K562 (cell line): Measurements from ENCODE around the gene KLK2. TPM values are rescaled to one million over a fixed set of nuclear protein-coding genes. Genes with fewer than 3 reads are reported as not detected.

ENCODE experiments used
- ATAC-seq: fragments of 200-7000 bp; cut with Tn5 transposase; 3 replicates; pipeline ENCODE4 v1.9.1; 2020; ENCODE audit warnings: moderate library complexity
- BruUV-seq: library from RNA; stranded (reverse); fragments of 400-500 nt; replicated peaks from 2 replicates; lab custom pipeline; 2021; lab: Mats Ljungman, UMichigan
- CTCF ChIA-PET: fragments of 300-600 bp; formaldehyde crosslinking; extraction: SDS; loops from one replicate; lab custom pipeline; 2021; ENCODE audit warnings: low intra/inter-chr PET ratio; lab: Yijun Ruan, JAX
- POLR2A ChIA-PET: fragments of 300-600, 350-650 bp; sonication (Branson Sonifier 250); formaldehyde crosslinking; extraction: SDS; loops from one replicate; lab custom pipeline; 2021; ENCODE audit warnings: antibody characterized with exemption, inconsistent platforms; lab: Yijun Ruan, JAX
- DNase-seq, 4 experiments: peaks; one replicate each; pipeline versions ENCODE4 v3.0.0 to v3.0.0-alpha.2; 2011 to 2018; ENCODE audit warnings: low spot score in 3 of 4, mixed read lengths in 3 of 4; ENCODE audit errors: extremely low read depth in 1 of 4
- FAIRE-seq: peaks from 2 replicates; lab custom pipeline; 2011; peaks lifted over from hg19 to GRCh38; lab: Jason Lieb, UNC
- H2AFZ ChIP-seq: 2 replicates; pipeline ENCODE4 v1.6.0; 2011; ENCODE audit warnings: low read depth, low read length, control low read depth, inconsistent platforms
- H3K27ac ChIP-seq: fragments of 200-600 bp; 3 replicates; pipeline ENCODE4 v1.8.0; 2011; ENCODE audit warnings: low read depth, mild to moderate bottlenecking, control low read depth, inconsistent platforms, low read length, moderate library complexity, mixed read lengths; ENCODE audit errors: extremely low read depth
- H3K27me3 ChIP-seq, 2 experiments: fragments of 300-600 bp in 1 of 2; 2 replicates in 1 of 2; 3 replicates in 1 of 2; pipeline versions ENCODE4 v1.6.0 to v1.8.0; 2011; ENCODE audit warnings: inconsistent platforms in 2 of 2, low read length in 2 of 2, mild to moderate bottlenecking in 1 of 2, mixed read lengths in 1 of 2, moderate library complexity in 1 of 2; ENCODE audit not compliant: control insufficient read depth in 2 of 2, insufficient read depth in 2 of 2
- H3K36me3 ChIP-seq: fragments of 300-600 bp; 3 replicates; pipeline ENCODE4 v1.8.0; 2011; ENCODE audit warnings: mild to moderate bottlenecking, low read length, inconsistent platforms; ENCODE audit not compliant: control insufficient read depth, insufficient read depth
- H3K4me1 ChIP-seq, 2 experiments: fragments of 200-600 bp in 1 of 2; replicated peaks in 1 of 2; 2 replicates in 1 of 2; 3 replicates in 1 of 2; pipeline versions ENCODE4 v1.5.1 to v1.8.0; 2011; ENCODE audit warnings: inconsistent platforms in 2 of 2, low read length in 2 of 2, mild to moderate bottlenecking in 1 of 2, mixed read lengths in 1 of 2, moderate library complexity in 1 of 2; ENCODE audit not compliant: control insufficient read depth in 2 of 2, insufficient read depth in 2 of 2
- H3K4me2 ChIP-seq: 2 replicates; pipeline ENCODE4 v1.6.1; 2011; ENCODE audit warnings: low read length, control low read depth, inconsistent platforms, mixed read lengths; ENCODE audit not compliant: insufficient read depth
- H3K4me3 ChIP-seq: fragments of 200-600 bp; sonication (generic), shearing (Covaris generic); 2 replicates; pipeline ENCODE4 v1.5.1; 2016; ENCODE audit warnings: control low read depth, inconsistent platforms
- H3K79me2 ChIP-seq: fragments of 200-600 bp; 3 replicates; pipeline ENCODE4 v1.8.0; 2011; ENCODE audit warnings: low read length, inconsistent platforms; ENCODE audit not compliant: control insufficient read depth, insufficient read depth
- H3K9ac ChIP-seq, 2 experiments: 2 replicates each; pipeline versions ENCODE4 v1.6.0 to v1.6.1; 2011; ENCODE audit warnings: low read depth in 2 of 2, low read length in 2 of 2, control low read depth in 1 of 2, inconsistent platforms in 1 of 2, mild to moderate bottlenecking in 1 of 2, mixed read lengths in 1 of 2; ENCODE audit not compliant: insufficient read depth in 1 of 2
- H3K9me1 ChIP-seq: one replicate; pipeline ENCODE4 v1.6.0; 2011; ENCODE audit warnings: inconsistent platforms, mild to moderate bottlenecking, low read length, moderate library complexity; ENCODE audit not compliant: control insufficient read depth, insufficient read depth
- H3K9me3 ChIP-seq: replicated peaks from 2 replicates; pipeline ENCODE4 v1.5.1; 2011; ENCODE audit warnings: low read depth, low read length, inconsistent platforms; ENCODE audit not compliant: control insufficient read depth, insufficient read depth
- H4K20me1 ChIP-seq: replicated peaks from 2 replicates; pipeline ENCODE4 v1.6.1; 2011; ENCODE audit warnings: low read length, inconsistent platforms, mixed read lengths; ENCODE audit not compliant: control insufficient read depth, insufficient read depth
- CHD1 ChIP-seq: fragments of 200-600 bp; sonication (generic); IDR thresholded peaks from one replicate; pipeline ENCODE4 v1.6.1; 2012; ENCODE audit warnings: mild to moderate bottlenecking, moderate library complexity, low read length, inconsistent platforms
- EP400 ChIP-seq: fragments of 450-650 bp; IDR thresholded peaks from 2 replicates; pipeline ENCODE4 v1.6.1; 2017; ENCODE audit warnings: antibody characterized with exemption, mild to moderate bottlenecking, moderate library complexity
- HNRNPLL ChIP-seq: fragments of 200-400 bp; formaldehyde crosslinking; IDR thresholded peaks from 2 replicates; pipeline ENCODE4 v1.6.1; 2017; ENCODE audit warnings: low read length, low read depth, mild to moderate bottlenecking; ENCODE audit not compliant: poor library complexity, severe bottlenecking
- LCOR ChIP-seq: sonication (generic); formaldehyde crosslinking; IDR thresholded peaks from 2 replicates; pipeline ENCODE4 v1.8.0; 2022; ENCODE audit warnings: mild to moderate bottlenecking, missing genetic modification reagents
- MYBL2 ChIP-seq, 2 experiments: fragments of 450-650 bp in 1 of 2; sonication (generic) in 1 of 2; formaldehyde crosslinking in 1 of 2; IDR thresholded peaks; 2 replicates each; pipeline versions ENCODE4 v1.6.1 to v1.8.1; 2017 to 2022; ENCODE audit warnings: borderline replicate concordance in 1 of 2, inconsistent platforms in 1 of 2, low read depth in 1 of 2, mild to moderate bottlenecking in 1 of 2, missing genetic modification reagents in 1 of 2, moderate library complexity in 1 of 2
- NCOA2 ChIP-seq, 2 experiments: fragments of 450-650 bp; IDR thresholded peaks; 2 replicates each; pipeline ENCODE4 v1.6.1; 2018; ENCODE audit warnings: mild to moderate bottlenecking in 2 of 2, moderate library complexity in 1 of 2; ENCODE audit not compliant: partially characterized antibody in 2 of 2
- RBM17 ChIP-seq: fragments of 200-400 bp; formaldehyde crosslinking; IDR thresholded peaks from 2 replicates; pipeline ENCODE4 v1.6.1; 2017; ENCODE audit warnings: low read depth, mild to moderate bottlenecking, low read length, borderline replicate concordance
- SMC3 ChIP-seq: conservative IDR thresholded peaks from 2 replicates; pipeline ENCODE4 v1.6.1; 2011; ENCODE audit warnings: low read depth, low read length, improper control_type of control experiment; ENCODE audit not compliant: insufficient read depth
- STAT5A ChIP-seq: IDR thresholded peaks from 2 replicates; pipeline ENCODE4 v1.6.1; 2012; ENCODE audit warnings: low read length, inconsistent platforms, borderline replicate concordance
- TFAM ChIP-seq: fragments of 250-450 bp; sonication (Bioruptor Pico); conservative IDR thresholded peaks from 2 replicates; pipeline ENCODE4 v1.5.0; 2021; ENCODE audit warnings: mild to moderate bottlenecking, moderate library complexity
- ZFPM2 ChIP-seq: fragments of 250-450 bp; sonication (Bioruptor Pico); IDR thresholded peaks from 2 replicates; pipeline ENCODE4 v1.5.1; 2022; ENCODE audit warnings: mild to moderate bottlenecking
- ZNF354B ChIP-seq: fragments of 250-450 bp; sonication (Bioruptor Pico); IDR thresholded peaks from 2 replicates; pipeline ENCODE4 v1.4.0; 2020
- WGBS: fragments of 100-300 bp; shearing (Covaris generic); methylation state at CpG from one replicate; pipeline ENCODE4 v1.1.6; 2016; ENCODE audit warnings: low coverage, mixed read lengths; ENCODE audit not compliant: insufficient coverage; ENCODE audit errors: missing lambda C conversion rate; 5-methylcytosine and 5-hydroxymethylcytosine counted together
- in situ Hi-C: fragments of 300-500 bp; cut with MboI; formaldehyde crosslinking; loops from 4 replicates; pipeline ENCODE4 v1.15.0; 2018; ENCODE audit warnings: inconsistent platforms, mixed read lengths
- intact Hi-C: fragments of 100-400 bp; cut with micrococcal nuclease; formaldehyde crosslinking; loops from 2 replicates; pipeline ENCODE4 v1.14.2; 2022
- polyA plus RNA-seq, 8 experiments: library from polyadenylated mRNA; depleted of rRNA in 4 of 8; stranded (reverse) in 5 of 8; unstranded in 3 of 8; fragments of >200 nt; fragmentation: Nextera tagmentation in 2 of 8; fragmentation: Illumina TruSeq in 1 of 8; extraction: Ambion mirVana in 2 of 8; extraction: Trizol in 1 of 8; gene quantifications; 2 replicates each; pipeline versions ENCODE4 v1.2.1 to v1.2.3, GENCODE V29; 2011 to 2014; ENCODE audit warnings: inconsistent platforms in 1 of 8, missing spikeins in 1 of 8
- total RNA-seq, 7 experiments: library from RNA; depleted of rRNA in 6 of 7; stranded (reverse); fragments of >200 nt in 6 of 7; fragmentation: Illumina TruSeq in 2 of 7; extraction: Trizol in 2 of 7; gene quantifications; 2 replicates each; pipeline versions ENCODE4 v1.2.1 to v1.2.3, GENCODE V29; 2011 to 2021; ENCODE audit warnings: low replicate concordance in 1 of 7
- TF ChIP-seq, protein P1 (sequence below), 2 experiments: fragments of 450-650 bp in 1 of 2; IDR thresholded peaks; 2 replicates each; pipeline ENCODE4 v1.6.1; 2011 to 2017; ENCODE audit warnings: low read depth in 2 of 2, antibody characterized with exemption in 1 of 2, borderline replicate concordance in 1 of 2, low read length in 1 of 2, mild to moderate bottlenecking in 1 of 2, mixed read lengths in 1 of 2; ENCODE audit not compliant: control insufficient read depth in 1 of 2

The KLK2 gene
- total and polyA plus RNA-seq, 9 of the 15 experiments (the other 6 are each of a cell fraction or from before 2014, with no cell fraction given): 0.11 to 0.47 (median 0.23) TPM; not detected in 1

- TF ChIP-seq MYBL2 (IDR thresholded peaks at IDR 0.05; ENCODE audit: low read depth) (no peak), MYBL2 (CRISPR knock-in tag; IDR thresholded peaks at IDR 0.05; ENCODE audit: borderline replicate concordance) (no peak), RBM17 (no peak), SMC3 (no peak)
Measured at GRCh38 chr19:50861010-50861409, 12.2 kb upstream of the KLK2 start (continued).

- 0 out of 2 replicates have a peak, but pooled peaks cover 3% of the 10 kb centered on the region for H4K20me1 ChIP-seq
- H3K79me2 ChIP-seq: no peaks in the 10 kb centered on the region
- intact Hi-C loops: no loop called here
- H3K27ac ChIP-seq: no peak overlapping the region
- 2% methylated on average over 7 of the region's 7 CpGs for WGBS
- in situ Hi-C loops: no loop called here
- H3K9me1 ChIP-seq: no peaks in the 10 kb centered on the region
- ATAC-seq: no peak
- no peak overlapping the region for H2AFZ ChIP-seq
- H3K4me1 ChIP-seq: peaks cover 0 to 4% of the 10 kb centered on the region in 2 experiments; a peak in 2 of 5 replicates
- no peak overlapping the region for H3K4me3 ChIP-seq
- no peak for FAIRE-seq
- ChIA-PET POLR2A (interaction anchor here (1.0 kb wide), 1 partner anchor 59 kb away, joined by 5 read pairs; no protein-coding TSS in a partner anchor), CTCF (no interaction called here)
- no peaks in the 10 kb centered on the region for H3K9me3 ChIP-seq
- no peak overlapping the region for H3K9ac ChIP-seq
- peaks cover 26 to 51% of the 10 kb centered on the region in 2 experiments for H3K27me3 ChIP-seq
- DNase-seq: no peak
- no peak overlapping the region for H3K4me2 ChIP-seq
- no TSS peak for BruUV-seq
- H3K36me3 ChIP-seq: no peaks in the 10 kb centered on the region
- TF ChIP-seq ZNF354B (CRISPR knock-in tag) (no peak), CHD1 (no peak), HNRNPLL (no peak), ZFPM2 (no peak), EP400 (no peak), TFAM (CRISPR knock-in tag) (no peak), NCOA2 (IDR thresholded peaks at IDR 0.05; ENCODE audit: partially characterized antibody in 2 of 2) (no peak), LCOR (CRISPR knock-in tag) (no peak), STAT5A (no peak)
- TF ChIP-seq, protein P1, sequence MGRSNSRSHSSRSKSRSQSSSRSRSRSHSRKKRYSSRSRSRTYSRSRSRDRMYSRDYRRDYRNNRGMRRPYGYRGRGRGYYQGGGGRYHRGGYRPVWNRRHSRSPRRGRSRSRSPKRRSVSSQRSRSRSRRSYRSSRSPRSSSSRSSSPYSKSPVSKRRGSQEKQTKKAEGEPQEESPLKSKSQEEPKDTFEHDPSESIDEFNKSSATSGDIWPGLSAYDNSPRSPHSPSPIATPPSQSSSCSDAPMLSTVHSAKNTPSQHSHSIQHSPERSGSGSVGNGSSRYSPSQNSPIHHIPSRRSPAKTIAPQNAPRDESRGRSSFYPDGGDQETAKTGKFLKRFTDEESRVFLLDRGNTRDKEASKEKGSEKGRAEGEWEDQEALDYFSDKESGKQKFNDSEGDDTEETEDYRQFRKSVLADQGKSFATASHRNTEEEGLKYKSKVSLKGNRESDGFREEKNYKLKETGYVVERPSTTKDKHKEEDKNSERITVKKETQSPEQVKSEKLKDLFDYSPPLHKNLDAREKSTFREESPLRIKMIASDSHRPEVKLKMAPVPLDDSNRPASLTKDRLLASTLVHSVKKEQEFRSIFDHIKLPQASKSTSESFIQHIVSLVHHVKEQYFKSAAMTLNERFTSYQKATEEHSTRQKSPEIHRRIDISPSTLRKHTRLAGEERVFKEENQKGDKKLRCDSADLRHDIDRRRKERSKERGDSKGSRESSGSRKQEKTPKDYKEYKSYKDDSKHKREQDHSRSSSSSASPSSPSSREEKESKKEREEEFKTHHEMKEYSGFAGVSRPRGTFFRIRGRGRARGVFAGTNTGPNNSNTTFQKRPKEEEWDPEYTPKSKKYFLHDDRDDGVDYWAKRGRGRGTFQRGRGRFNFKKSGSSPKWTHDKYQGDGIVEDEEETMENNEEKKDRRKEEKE (IDR thresholded peaks at IDR 0.05; ENCODE audit: borderline replicate concordance in 1 of 2, control insufficient read depth in 1 of 2, low read depth in 2 of 2, low read length in 1 of 2): no peak
Measured at GRCh38 chr19:50861496-50862286, 11.5 kb upstream of the KLK2 start.
